NCI-H1048 (cell line): ENCODE measurements around the gene FNIP1.
"Not testable (repeated sequence)": the region's sequence is repeated elsewhere in the genome, so short reads cannot be mapped to it uniquely, and the experiment has no call there.

Experiments used
- DNase-seq: peaks from one replicate; lab custom pipeline; 2025; lab: John Stamatoyannopoulos, UW

FNIP1 gene

DNA sequence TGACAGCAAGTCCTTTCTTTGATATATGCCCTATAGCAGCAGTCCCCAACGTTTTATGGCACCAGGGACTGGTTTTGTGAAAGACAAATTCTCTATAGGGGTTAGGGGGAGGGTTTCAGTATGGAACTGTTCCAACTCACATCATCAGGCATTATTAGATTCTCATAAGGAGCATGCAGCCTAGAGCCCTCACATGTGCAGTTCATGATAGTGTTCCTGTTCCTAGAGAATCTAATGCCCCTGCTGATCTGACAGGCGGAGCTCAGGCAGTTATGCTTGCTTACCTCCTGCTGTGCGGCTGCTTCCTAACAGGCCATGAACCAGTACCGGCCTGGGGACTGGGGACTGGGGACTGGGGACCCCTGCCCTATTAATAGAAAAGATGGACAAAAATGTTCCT, 159.1 kb downstream of the FNIP1 start:
- no peak for DNase-seq

DNA sequence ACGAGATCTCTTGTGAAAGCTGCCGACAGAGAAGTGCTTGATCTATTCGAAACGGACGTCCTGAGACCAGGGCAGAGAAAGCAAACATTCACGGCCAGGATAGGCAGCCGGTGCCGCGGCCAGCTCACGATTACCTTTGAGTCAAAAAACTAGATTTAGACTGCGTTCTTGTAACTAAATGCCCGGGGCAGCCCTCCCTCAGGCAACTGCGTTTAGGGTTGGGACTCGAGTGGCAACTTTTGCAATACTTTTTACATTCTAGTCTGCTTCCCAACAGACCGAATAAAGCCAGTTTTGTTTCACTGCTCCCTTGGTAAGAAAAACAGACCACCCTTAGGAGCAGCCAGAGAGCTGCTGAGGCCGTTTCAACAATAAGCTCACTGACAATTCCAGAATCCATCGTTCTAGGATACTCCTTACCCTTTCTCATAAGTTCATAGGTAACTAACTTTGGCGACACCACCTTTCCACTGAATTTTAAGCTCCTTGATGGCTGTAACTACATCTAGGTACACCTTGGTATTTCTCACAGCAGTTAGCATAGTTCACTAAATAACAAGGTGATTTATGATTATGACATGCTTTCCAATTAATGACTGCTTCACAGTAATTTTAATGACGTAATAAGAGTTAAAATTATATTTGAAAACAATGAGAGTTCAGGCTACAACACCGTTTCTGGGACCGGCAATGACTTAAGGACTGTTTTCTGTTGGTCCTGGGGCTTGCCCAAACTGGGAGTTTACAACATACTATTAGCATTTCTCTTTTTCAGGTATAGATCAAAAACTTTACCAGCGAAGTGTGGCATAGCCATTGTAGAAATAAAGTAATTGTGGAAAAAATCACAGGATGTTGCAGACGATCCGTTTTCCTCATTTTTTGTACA, 160.9 kb downstream of the FNIP1 start:
- no peak for DNase-seq

DNA sequence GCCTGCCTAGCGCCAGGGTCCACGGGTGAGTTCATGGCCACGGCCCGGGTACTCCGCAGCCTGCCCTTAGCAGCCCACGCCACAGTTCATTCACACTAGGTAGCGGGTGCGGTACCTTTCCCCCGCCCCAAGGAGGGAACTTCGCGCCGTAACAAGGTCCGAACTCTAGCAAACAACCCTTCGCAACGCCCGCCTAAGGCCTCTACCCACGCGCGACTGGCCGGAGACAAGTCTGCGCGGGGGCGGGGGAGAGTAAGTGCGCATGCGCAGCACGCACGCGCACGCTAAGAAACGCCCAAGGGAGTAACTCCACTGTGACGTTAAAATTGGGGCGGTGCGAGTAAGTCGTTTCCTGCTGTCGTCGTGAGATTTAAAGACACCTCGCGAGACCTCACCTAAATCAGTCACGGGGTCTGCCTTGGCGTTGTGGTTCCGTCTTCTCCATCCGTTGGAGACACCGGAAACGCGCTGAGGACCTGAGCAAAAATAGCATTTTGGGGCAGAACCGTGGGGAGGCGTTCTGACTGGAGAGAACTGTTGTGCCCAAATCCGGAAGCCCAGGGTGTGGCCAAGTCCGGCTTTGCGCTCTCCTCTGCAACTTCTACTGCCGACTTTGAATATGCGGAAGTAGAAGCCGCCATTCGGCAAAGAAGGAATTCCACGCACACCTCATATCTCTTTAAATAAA, 161.7 kb downstream of the FNIP1 start, which contains the start of gene RAPGEF6:
TSS of gene RAPGEF6 (minus strand) at position 234 of the 688 bp plus-strand sequence. CDS start at position 35, 199 bp downstream.
- DNase-seq = peak; percentile 97

DNA sequence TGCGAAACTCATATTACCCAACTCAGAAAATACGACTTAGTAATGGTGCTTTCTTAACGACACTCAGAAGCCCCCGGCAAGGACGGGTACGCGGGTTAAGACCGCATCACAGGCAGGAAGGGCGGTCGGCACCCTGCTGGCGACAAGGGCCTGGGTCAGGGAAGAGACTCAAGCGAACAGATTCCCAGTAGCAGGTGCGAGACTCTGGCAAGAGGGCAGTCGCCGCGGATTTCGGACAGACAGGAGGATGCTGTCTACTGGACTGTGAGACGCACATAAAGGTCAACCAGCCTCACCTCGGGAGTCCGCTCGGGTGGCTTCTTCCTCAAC, 162.2 kb downstream of the FNIP1 start:
- DNase-seq = no peak

DNA sequence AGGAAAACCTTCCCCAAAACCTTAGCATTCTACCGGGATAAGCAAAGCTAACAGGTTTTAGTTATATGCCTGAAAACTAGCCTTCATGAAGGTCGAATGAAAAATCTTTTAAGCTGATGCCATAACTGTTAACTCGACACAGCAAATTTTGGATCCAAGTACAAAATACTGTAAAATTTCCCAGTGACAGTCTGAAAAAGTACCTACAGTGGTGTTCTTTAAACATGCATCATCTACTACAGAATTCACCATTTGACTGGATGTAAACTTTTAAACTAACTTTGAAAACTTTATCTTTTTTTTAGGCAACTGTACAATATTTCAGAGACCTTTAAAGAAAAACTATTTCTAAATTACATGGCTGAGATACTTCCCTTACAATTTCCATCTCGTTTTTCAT, 162.6 kb downstream of the FNIP1 start:
- DNase-seq = no peak

DNA sequence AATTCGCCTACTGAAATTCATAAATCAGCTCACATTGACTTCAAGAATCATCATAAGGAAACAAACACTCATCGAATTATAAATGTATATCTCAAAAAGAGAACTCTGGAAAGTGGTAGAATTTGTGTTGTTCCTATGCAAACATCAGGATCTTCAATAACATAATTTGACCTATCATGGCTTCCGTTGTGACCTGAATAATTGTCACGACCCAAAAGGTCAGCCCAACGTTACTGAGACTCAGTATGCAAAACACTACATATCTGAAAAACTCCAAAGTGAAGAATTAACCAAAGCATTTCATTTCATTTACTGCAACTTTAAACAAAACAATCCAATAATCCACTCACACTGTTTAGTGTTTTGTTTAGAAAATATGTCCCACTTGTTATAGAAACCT, 163.0 kb downstream of the FNIP1 start:
- no peak for DNase-seq

DNA sequence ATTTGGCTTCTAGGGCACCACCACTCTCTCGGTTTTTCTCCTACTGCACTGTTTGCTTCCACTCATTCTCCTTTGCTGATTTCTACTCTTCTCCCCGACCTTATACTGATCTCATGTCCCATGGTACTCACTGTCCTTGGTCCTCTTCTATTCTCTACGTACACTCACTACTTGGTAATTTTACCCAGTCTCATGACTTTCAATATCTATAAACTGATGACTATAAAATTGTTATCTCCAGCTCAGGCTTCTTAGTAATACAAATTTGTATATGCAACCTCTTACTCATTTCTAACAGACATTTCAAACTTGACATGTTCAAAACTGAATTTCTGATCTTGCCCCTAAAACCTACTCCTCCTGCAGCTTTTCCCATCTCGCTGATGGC, 165.9 kb downstream of the FNIP1 start:
- DNase-seq = no peak

DNA sequence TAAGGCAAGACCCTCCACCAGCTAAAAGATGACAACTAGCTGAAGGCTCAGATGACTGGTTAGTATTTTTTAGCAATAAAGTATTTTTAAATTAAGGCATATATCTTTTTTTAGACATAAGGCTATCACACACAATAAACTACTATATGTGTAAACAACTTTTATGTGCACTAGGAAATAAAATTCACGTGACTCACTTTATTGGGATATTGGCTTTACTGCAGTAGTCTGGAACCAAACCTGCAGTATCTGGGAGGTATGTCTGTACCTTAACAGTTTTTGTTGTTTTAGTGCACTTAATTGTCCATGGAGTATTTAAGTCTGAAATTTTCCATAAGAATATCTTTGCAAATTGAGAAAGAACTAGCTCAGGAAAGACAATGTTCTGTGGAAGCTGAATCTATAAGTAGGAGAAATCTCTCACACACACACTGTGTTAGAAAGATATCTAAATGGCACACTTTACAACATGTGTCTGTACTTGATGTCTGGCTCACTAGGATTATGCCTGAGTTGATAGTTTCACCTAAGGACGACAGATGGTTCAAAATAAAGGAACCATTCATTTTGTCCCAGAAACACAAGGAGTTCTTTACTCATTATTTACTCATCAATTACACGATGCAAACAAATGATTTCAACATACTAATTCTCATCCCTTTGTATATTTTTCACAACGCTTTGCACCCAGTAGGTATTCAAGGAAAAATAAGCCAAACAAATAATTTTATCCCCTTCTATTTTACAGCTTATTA, 166.4 kb downstream of the FNIP1 start:
- DNase-seq = no peak

DNA sequence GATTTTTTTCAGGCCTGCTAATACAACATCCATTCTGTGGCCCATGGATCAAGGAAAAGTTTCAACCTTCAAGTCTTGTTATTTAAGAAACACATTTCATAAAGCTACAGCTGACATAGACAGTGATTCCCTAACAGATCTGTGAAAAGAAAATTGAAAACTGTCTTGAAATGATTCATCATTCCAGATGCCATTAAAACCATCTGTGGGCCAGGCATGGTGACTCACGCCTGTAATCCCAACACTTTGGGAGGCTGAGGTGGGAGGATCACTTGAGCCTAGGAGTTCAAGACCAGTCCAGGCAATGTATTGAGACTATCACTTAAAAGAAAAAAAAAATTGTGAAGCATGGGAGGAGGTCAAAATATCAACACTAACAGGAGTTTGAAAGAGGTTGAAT, 167.8 kb downstream of the FNIP1 start:
- DNase-seq = no peak

DNA sequence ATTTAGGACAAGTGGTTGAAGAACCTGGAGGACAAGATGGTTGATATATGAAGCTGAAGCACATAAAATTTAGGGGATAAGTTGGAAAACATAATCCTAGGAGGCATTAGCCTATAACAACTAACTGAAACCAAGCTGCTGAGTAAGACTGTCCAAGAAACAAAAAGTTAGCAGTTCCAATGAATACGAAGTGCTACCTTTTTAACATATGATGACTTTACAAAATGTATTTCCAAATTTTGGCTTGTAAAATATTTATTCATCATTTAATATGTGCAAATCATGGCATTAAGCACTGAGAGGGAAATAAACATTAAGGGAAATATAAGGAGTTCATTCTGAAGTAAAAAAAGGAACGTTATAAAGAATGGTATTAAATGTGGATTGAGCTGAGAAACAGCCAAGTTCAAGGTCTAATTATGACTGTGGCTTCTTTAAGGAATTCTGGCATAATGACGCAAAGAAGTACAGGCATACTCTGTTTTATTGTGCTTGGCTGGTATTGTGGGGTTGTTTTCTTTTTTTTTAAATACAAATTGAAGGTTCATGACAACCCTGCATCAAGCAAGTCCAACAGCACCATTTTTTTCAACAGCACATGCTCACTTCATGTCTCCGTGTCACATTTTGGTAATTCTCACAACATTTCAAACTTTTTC, 169.5 kb downstream of the FNIP1 start:
- DNase-seq = no peak

DNA sequence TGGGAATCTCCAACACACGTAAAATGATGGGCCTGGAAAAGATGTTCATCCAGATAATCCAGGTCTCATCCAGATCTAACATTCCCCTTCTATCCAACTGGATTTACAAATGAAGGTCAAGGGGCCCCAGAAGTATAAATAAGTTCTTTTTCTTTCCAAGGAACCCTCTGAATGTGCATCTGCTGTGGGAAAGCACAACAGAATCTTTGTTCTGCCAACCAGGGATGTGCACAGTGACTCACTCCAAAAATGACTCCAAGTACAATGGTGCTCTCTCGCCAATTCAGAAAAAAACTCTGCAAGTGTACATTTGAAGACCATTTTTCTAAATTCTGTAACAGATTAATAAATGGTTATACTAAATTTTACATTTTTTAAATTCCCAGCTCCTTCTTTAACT, 174.2 kb downstream of the FNIP1 start:
- no peak for DNase-seq

DNA sequence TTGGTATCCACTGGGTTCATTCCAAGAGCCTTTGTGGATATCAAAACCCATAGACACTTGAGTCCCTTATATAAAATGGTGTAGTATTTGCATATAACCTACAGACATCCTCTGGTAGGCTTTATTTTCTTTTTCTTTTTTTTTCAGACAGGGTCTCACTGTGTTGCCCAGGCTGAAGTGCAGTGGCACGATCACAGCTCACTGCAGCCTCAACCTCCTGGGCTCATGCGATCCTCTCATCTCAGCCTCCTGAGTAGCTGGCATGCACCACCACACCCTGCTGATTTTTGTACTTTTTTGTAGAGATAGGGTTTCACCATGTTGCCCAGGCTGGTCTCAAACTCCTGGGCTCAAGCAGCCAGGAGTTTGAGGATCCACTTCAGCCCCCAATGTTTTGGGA, 175.7 kb downstream of the FNIP1 start:
- not testable (repeated sequence) for DNase-seq

DNA sequence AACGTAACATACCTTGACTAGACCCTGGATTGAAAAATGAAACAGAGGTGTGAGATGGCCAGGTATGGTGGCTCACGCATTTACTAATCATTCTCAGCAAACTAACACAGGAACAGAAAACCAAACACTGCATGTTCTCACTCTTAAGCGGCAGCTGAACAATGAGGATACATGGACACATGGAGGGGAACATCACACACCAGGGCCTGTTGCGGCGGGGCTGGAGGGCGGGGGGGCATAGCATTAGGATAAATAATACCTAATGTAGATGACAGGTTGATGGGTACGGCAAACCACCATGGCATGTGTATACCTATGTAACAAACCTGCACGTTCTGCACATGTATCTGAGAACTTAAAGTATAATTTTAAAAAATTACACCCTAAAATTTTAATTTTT, 177.7 kb downstream of the FNIP1 start:
- DNase-seq = no peak

DNA sequence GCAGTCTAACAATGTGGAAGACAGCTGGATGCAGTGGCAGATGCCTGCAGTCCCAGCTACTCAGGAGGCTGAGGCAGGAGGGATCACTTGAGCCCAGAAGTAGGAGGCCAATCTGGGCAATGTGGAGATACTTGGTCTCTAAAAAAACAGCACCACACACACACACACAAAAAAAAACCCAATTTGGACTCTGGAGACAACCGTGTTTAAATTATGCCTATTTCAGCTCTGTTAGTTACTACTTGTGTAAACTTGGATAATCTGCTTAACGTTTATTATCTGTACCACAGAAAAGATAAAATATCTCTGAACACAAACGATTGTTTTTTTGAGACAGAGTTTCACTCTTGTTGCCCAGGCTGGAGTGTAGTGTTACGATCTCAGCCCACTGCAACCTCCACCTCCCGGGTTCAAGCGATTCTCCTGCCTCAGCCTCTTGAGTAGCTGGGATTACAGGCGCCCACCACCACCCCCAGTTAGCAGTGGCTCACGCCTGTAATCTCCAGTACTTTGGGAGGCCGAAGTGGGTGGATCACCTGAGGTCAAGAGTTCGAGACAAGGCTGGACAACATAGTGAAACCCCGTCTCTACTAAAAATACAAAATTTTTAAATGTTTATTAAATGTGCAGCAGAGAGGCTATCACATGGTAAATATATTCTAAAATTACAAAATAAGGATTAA, 179.5 kb downstream of the FNIP1 start:
- DNase-seq = no peak

DNA sequence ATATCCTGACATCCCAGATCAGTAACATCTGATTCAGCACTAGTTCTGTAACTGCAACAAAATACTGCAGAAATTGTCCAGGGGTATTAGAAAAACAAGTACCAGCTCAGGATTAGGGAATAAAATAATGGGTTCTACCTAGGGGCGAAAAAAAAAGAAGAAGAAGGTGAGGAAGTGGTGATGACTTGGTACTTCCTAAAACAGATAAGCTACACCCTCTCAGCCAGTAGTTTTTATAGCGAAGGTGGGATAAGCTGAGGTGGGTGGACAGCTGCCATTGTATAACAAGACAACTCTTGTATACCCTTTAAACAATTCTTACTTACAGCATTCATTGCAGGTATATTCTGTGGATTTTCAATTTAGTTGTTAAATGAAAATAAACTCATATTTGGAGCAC, 180.9 kb downstream of the FNIP1 start:
- no peak for DNase-seq

DNA sequence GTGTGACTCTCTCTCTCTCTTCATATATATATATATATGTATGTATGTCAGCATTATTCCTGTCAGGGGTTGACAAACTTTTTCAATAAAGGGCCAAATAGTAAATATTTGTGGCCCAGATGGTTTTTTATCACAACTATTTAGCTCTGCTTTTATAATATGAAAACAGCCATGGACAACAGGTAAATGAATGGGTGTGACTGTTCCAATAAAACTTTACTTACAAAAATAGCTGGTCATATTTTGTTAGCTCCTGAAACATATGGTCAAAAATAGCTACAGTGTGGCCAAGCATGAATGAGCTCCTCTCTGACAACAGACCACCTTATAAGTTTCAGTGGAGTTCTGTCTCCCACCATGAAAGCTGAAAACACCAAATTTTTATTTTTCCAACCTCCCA, 183.4 kb downstream of the FNIP1 start:
- no peak for DNase-seq

DNA sequence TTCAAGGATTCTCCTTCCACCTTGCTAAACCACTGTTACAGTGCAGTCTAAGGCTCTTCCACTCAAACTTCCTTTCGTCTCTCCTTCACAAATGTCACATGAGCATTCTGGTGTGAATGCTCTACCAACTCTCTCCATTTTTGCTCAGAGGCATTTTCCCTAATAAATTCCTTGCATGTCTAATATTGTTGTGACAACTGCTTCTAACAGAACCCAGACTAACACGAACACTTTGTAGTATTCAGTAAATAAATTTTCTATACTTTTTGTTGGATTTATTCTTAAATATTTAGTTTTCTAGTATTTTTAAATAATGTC, 185.8 kb downstream of the FNIP1 start:
- DNase-seq = no peak

DNA sequence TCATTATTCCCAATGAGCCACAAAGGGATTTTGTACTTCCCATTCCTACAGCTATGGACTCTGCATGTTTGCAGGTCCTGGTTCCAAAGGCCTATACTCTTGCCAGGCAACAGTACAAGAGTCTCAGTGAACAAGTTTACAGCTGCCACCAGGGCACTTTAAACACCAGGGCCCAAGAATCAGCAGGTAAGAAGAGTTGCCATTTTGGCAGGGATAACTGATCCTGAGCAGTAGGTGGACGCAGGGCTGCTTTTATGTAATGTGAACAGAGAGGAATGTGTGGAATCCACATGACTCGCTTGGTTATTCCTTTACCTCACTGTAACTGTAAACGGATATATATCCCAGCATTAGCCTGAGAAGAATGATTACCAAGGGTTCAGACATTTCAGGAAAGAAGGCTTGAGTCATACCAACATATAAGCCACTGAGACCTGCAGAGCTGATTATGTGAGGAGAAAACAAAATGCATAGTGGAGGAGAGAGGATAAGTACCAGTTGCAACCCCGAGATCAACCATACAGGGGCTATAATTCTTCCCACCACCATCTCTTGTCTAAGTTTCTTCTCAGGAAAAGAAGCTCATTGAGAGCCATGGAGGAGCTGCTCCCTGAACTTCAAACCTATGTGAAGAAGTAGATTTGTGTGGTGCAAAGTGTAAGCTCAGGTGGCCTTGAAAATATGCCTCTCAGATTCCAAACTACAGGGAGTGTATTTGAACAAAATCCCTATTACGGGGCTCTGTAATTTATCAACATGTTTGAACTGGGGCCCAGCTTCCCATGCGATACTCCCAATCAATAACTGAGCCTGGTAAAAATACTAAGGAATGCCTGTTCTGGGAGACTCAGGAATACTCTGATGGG, 186.4 kb downstream of the FNIP1 start:
- DNase-seq = no peak

DNA sequence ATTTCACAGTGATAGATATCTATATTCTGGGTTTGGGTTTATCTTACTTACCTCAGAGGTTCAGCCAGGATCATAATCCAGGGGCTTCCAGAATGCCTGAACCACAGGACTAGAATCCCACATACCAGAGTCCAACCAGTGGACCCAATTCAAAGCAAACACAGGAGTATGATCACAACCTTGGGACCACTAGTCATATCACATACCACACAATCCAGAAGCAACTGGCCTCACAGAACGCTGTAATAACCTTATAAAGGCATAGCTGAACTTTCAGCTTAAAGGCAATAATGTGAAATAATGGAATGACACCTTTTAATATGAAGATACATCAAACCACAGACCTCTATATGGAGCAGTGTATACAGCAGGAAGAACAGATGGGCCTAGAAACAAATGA, 187.0 kb downstream of the FNIP1 start:
- no peak for DNase-seq

DNA sequence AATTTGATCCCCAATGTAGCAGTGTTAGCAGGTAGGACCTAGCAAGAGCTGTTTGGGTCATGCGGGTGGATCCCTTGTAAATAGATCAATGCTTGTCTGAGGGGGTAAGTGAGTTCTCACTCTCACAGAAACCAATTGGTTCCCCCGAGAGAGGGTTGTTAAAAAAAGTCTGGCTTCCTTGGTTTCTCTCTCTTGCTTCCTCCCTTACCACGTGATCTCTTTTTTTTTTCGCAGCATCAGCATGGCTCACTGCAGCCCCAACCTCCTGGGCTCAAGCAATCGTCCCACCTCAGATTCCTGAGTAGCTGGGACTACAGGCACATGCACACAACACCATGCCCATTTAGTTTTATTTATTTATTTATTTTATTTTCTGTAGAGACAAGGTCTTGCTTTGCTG, 188.2 kb downstream of the FNIP1 start:
- no peak for DNase-seq
